H1 (cell line): ENCODE measurements around the gene MRTFA. TPM values are rescaled to one million over a fixed set of nuclear protein-coding genes. Genes with fewer than 3 reads are reported as not detected.

Experiments used
- CTCF ChIA-PET: fragments of 300-600 bp; sonication (Branson Sonifier 250); formaldehyde crosslinking; loops from one replicate; lab custom pipeline; 2021; ENCODE audit not compliant: partially characterized antibody; lab: Charles Lee
- POLR2A ChIA-PET: fragments of 300-600 bp; sonication (Branson Sonifier 250); formaldehyde crosslinking; loops from one replicate; lab custom pipeline; 2021; ENCODE audit warnings: inconsistent platforms; ENCODE audit not compliant: partially characterized antibody; lab: Charles Lee
- DNase-seq, 2 experiments: peaks; one replicate each; pipeline versions ENCODE4 v3.0.0 to v3.0.0-alpha.2; 2010 to 2022; ENCODE audit warnings: low spot score in 2 of 2, low read depth in 1 of 2, mixed read lengths in 1 of 2
- FAIRE-seq: peaks from 2 replicates; lab custom pipeline; 2011; peaks lifted over from hg19 to GRCh38; lab: Jason Lieb, UNC
- H2AFZ ChIP-seq: 2 replicates; pipeline ENCODE4 v1.8.1; 2012; ENCODE audit warnings: low read length, inconsistent platforms
- H2AK5ac ChIP-seq: 2 replicates; pipeline ENCODE4 v1.6.1; 2013; ENCODE audit warnings: low read depth, low read length
- H2BK120ac ChIP-seq: replicated peaks from 2 replicates; pipeline ENCODE3; 2013; ENCODE audit warnings: low read depth, low read length, inconsistent platforms
- H2BK12ac ChIP-seq: 2 replicates; pipeline ENCODE4 v1.6.1; 2013; ENCODE audit warnings: low read depth, low read length
- H2BK15ac ChIP-seq: 2 replicates; pipeline ENCODE4 v1.6.1; 2013; ENCODE audit warnings: low read length
- H2BK20ac ChIP-seq: 2 replicates; pipeline ENCODE4 v1.6.1; 2013; ENCODE audit warnings: low read length
- H2BK5ac ChIP-seq: 2 replicates; pipeline ENCODE4 v1.6.1; 2013; ENCODE audit warnings: low read depth, low read length
- H3K14ac ChIP-seq: 2 replicates; pipeline ENCODE4 v1.6.1; 2013; ENCODE audit warnings: inconsistent platforms; ENCODE audit not compliant: insufficient read length
- H3K18ac ChIP-seq: 2 replicates; pipeline ENCODE4 v1.6.1; 2013; ENCODE audit warnings: low read length; ENCODE audit errors: extremely low read depth
- H3K23ac ChIP-seq: 2 replicates; pipeline ENCODE4 v1.6.1; 2013; ENCODE audit warnings: inconsistent platforms; ENCODE audit not compliant: insufficient read length
- H3K23me2 ChIP-seq: 2 replicates; pipeline ENCODE4 v1.6.1; 2013; ENCODE audit warnings: low read depth, low read length
- H3K27ac ChIP-seq: 2 replicates; pipeline ENCODE4 v1.6.1; 2011; ENCODE audit warnings: low read depth, low read length, inconsistent platforms
- H3K27me3 ChIP-seq, 4 experiments: replicated peaks in 1 of 4; 1 replicate in 1 of 4; 2 replicates in 3 of 4; pipeline versions ENCODE4 v1.6.1 to v1.8.1; 2011 to 2013; ENCODE audit warnings: low read length in 3 of 4, mild to moderate bottlenecking in 3 of 4, inconsistent platforms in 2 of 4, mixed read lengths in 2 of 4, moderate library complexity in 1 of 4; ENCODE audit not compliant: control insufficient read depth in 3 of 4, insufficient read depth in 3 of 4; ENCODE audit errors: extremely low read depth in 1 of 4
- H3K36me3 ChIP-seq, 4 experiments: 2 replicates each; pipeline versions ENCODE4 v1.6.1 to v1.8.1; 2011 to 2013; ENCODE audit warnings: mild to moderate bottlenecking in 4 of 4, low read length in 3 of 4, moderate library complexity in 2 of 4, control low read depth in 1 of 4, inconsistent platforms in 1 of 4; ENCODE audit not compliant: insufficient read depth in 4 of 4, control insufficient read depth in 2 of 4
- H3K4ac ChIP-seq: replicated peaks from 2 replicates; pipeline ENCODE3; 2013; ENCODE audit warnings: low read length, low read depth, mixed read lengths, inconsistent platforms; ENCODE audit not compliant: insufficient read length
- H3K4me1 ChIP-seq, 4 experiments: replicated peaks in 1 of 4; 1 replicate in 1 of 4; 2 replicates in 3 of 4; pipeline versions ENCODE4 v1.6.1 to v1.8.1; 2011 to 2013; ENCODE audit warnings: low read length in 3 of 4, inconsistent platforms in 2 of 4, mixed read lengths in 1 of 4; ENCODE audit not compliant: insufficient read depth in 4 of 4, control insufficient read depth in 3 of 4
- H3K4me2 ChIP-seq, 2 experiments: 2 replicates each; pipeline versions ENCODE4 v1.6.1 to v1.8.1; 2011 to 2013; ENCODE audit warnings: low read depth in 2 of 2, low read length in 2 of 2, control low read depth in 1 of 2, inconsistent platforms in 1 of 2, mild to moderate bottlenecking in 1 of 2; ENCODE audit not compliant: insufficient read depth in 1 of 2
- H3K4me3 ChIP-seq, 4 experiments: fragments of 200-600, 300-600 bp in 1 of 4; sonication (generic), shearing (Covaris generic), sonication (Bioruptor Twin) in 1 of 4; 2 replicates each; pipeline versions ENCODE4 v1.5.1 to v1.8.1; 2011 to 2016; ENCODE audit warnings: low read length in 4 of 4, low read depth in 3 of 4, control low read depth in 2 of 4, inconsistent platforms in 2 of 4, mild to moderate bottlenecking in 2 of 4, mixed read lengths in 1 of 4, moderate library complexity in 1 of 4; ENCODE audit not compliant: insufficient read depth in 2 of 4; ENCODE audit errors: extremely low read depth in 1 of 4
- H3K56ac ChIP-seq: replicated peaks from 2 replicates; pipeline ENCODE3; 2013; ENCODE audit warnings: low read depth, mild to moderate bottlenecking, mixed read lengths, low read length, inconsistent platforms; ENCODE audit not compliant: insufficient read length
- H3K79me1 ChIP-seq: 2 replicates; pipeline ENCODE4 v1.6.1; 2013; ENCODE audit warnings: low read depth, low read length, control low read depth
- H3K79me2 ChIP-seq, 2 experiments: 2 replicates each; pipeline versions ENCODE4 v1.6.1 to v1.8.1; 2012 to 2013; ENCODE audit warnings: low read length in 2 of 2, mild to moderate bottlenecking in 2 of 2, inconsistent platforms in 1 of 2; ENCODE audit not compliant: insufficient read depth in 2 of 2, control insufficient read depth in 1 of 2
- H3K9ac ChIP-seq, 4 experiments: replicated peaks in 1 of 4; 1 replicate in 1 of 4; 2 replicates in 3 of 4; pipeline versions ENCODE4 v1.6.1 to v1.8.1; 2011 to 2013; ENCODE audit warnings: low read depth in 3 of 4, low read length in 3 of 4, control low read depth in 2 of 4, mild to moderate bottlenecking in 2 of 4, moderate library complexity in 2 of 4, inconsistent platforms in 1 of 4; ENCODE audit errors: extremely low read depth in 1 of 4
- H3K9me3 ChIP-seq, 2 experiments: 2 replicates each; pipeline versions ENCODE4 v1.6.1 to v1.8.1; 2012 to 2013; ENCODE audit warnings: mild to moderate bottlenecking in 2 of 2, moderate library complexity in 2 of 2, control low read depth in 1 of 2, inconsistent platforms in 1 of 2, low read depth in 1 of 2, low read length in 1 of 2, mixed read lengths in 1 of 2; ENCODE audit not compliant: insufficient read depth in 2 of 2
- H4K20me1 ChIP-seq, 2 experiments: replicated peaks in 1 of 2; 2 replicates each; pipeline versions ENCODE3 to v1.8.1; 2011 to 2013; ENCODE audit warnings: inconsistent platforms in 2 of 2, low read length in 2 of 2, mild to moderate bottlenecking in 1 of 2; ENCODE audit not compliant: insufficient read depth in 2 of 2, control insufficient read depth in 1 of 2
- H4K5ac ChIP-seq: 2 replicates; pipeline ENCODE4 v1.6.1; 2013; ENCODE audit warnings: low read length, low read depth, mixed read lengths, inconsistent platforms; ENCODE audit not compliant: insufficient read length
- H4K8ac ChIP-seq: 2 replicates; pipeline ENCODE4 v1.8.0; 2013; ENCODE audit warnings: mild to moderate bottlenecking, moderate library complexity, low read length, inconsistent platforms; ENCODE audit not compliant: insufficient read depth; ENCODE audit errors: extremely low read depth
- H4K91ac ChIP-seq: replicated peaks from 2 replicates; pipeline ENCODE3; 2013; ENCODE audit warnings: low read length, mixed read lengths, inconsistent platforms; ENCODE audit not compliant: insufficient read length
- CBX8 ChIP-seq: fragments of 300-800, 300-1000 bp; sonication (generic); IDR thresholded peaks from 2 replicates; pipeline ENCODE4 v1.7.1; 2016; ENCODE audit warnings: low read depth, low read length, borderline replicate concordance
- FOSL1 ChIP-seq: IDR thresholded peaks from 2 replicates; pipeline ENCODE4 v1.6.1; 2011; ENCODE audit warnings: mild to moderate bottlenecking, low read depth, low read length, moderate library complexity; ENCODE audit not compliant: insufficient read depth
- GTF2F1 ChIP-seq: IDR thresholded peaks from 2 replicates; pipeline ENCODE4 v1.6.1; 2012; ENCODE audit warnings: low read depth, low read length, improper control_type of control experiment, borderline replicate concordance
- NRF1 ChIP-seq: IDR thresholded peaks from 2 replicates; pipeline ENCODE4 v1.6.1; 2011; ENCODE audit warnings: mild to moderate bottlenecking, low read depth, low read length, improper control_type of control experiment
- RAD21 ChIP-seq, 2 experiments: IDR thresholded peaks in 1 of 2; conservative IDR thresholded peaks in 1 of 2; 2 replicates each; pipeline ENCODE4 v1.6.1; 2011; ENCODE audit warnings: low read depth in 2 of 2, low read length in 2 of 2, improper control_type of control experiment in 1 of 2, inconsistent platforms in 1 of 2, mild to moderate bottlenecking in 1 of 2, moderate library complexity in 1 of 2
- SP2 ChIP-seq: IDR thresholded peaks from 2 replicates; pipeline ENCODE4 v1.6.1; 2012; ENCODE audit warnings: mild to moderate bottlenecking, low read length, inconsistent platforms
- SP4 ChIP-seq: IDR thresholded peaks from 2 replicates; pipeline ENCODE4 v1.6.1; 2012; ENCODE audit warnings: low read length, inconsistent platforms
- WGBS, 2 experiments: shearing (Covaris generic) in 1 of 2; methylation state at CpG; one replicate each; pipeline versions ENCODE4 v1.1.6 to v1.1.7; 2013 to 2015; ENCODE audit warnings: low lambda C conversion rate in 2 of 2, mixed read lengths in 2 of 2, inconsistent platforms in 1 of 2, low coverage in 1 of 2, missing lambda C conversion rate in 1 of 2; ENCODE audit not compliant: insufficient replicate concordance in 2 of 2, insufficient coverage in 1 of 2, insufficient read length in 1 of 2; ENCODE audit errors: extremely low coverage in 1 of 2, missing lambda C conversion rate in 1 of 2; 5-methylcytosine and 5-hydroxymethylcytosine counted together
- polyA plus RNA-seq, 7 experiments: library from polyadenylated mRNA; depleted of rRNA in 3 of 7; stranded (reverse) in 5 of 7; unstranded in 2 of 7; fragments of >200 nt in 5 of 7; fragments of 200-250 nt in 2 of 7; gene quantifications; 1 replicate in 5 of 7; 2 replicates in 1 of 7; 4 replicates in 1 of 7; pipeline versions ENCODE4 v1.2.1 to v1.2.3, GENCODE V29; 2011 to 2013; ENCODE audit warnings: missing spikeins in 2 of 7, mixed read lengths in 2 of 7
- total RNA-seq: library from RNA; stranded (reverse); fragmentation: NEBNext Ultra II Directional; extraction: Animal tissue kit (Norgen Biotek cat#: 25700); gene quantifications from 2 replicates; pipeline ENCODE4 v1.2.1, GENCODE V29; 2021

Gene MRTFA
- total and polyA plus RNA-seq, 2 of the 8 experiments (the other 6 are each of a cell fraction or from before 2014, with no cell fraction given): 5.4 to 37.9 TPM

DNA sequence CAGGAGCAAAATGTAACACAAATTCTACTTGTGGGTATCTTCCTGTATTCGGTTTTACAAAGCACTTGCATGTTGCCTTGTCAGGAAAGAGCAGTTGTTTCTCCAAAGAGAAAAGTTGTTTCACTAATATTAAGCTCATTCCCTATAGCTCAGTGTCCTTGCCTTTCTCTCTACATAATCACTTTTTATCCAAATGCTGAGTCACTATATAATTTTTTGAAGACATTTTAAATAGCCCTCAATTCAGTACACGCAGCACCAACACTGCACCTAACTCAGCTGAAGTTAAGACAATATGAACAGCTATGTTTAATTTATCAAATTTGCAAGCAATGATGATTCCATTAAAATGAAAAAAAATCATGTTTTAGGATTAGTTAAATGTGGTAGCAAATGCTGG lies 14.5 kb upstream of the MRTFA start:
- Histone ChIP-seq H3K4me1 (peaks cover 0 to 5% (median 2%) of the 10 kb centered on the region in 4 experiments; a peak in 3 of 7 replicates), H3K23me2 (no peaks in the 10 kb centered on the region), H2BK12ac (no peak overlapping the region), H2BK15ac (no peak overlapping the region), H3K27me3 (no peaks in the 10 kb centered on the region), H2BK5ac (no peak overlapping the region), H4K8ac (no peak overlapping the region), H3K4ac (no peak overlapping the region), H3K27ac (no peak overlapping the region), H3K4me2 (no peak overlapping the region), H2AK5ac (no peak overlapping the region), H3K9ac (no peak overlapping the region), H4K5ac (no peak overlapping the region), H3K14ac (no peak overlapping the region), H3K56ac (no peak overlapping the region), H3K79me1 (no peaks in the 10 kb centered on the region), H2AFZ (no peak overlapping the region), H2BK120ac (no peak overlapping the region), H2BK20ac (no peak overlapping the region), H3K23ac (no peak overlapping the region), H4K20me1 (no peaks in the 10 kb centered on the region), H3K79me2 (no peaks in the 10 kb centered on the region), H3K36me3 (no peaks in the 10 kb centered on the region), H4K91ac (no peak overlapping the region), H3K18ac (no peak overlapping the region), H3K9me3 (no peaks in the 10 kb centered on the region), H3K4me3 (no peak overlapping the region)
- DNase-seq (no peak), FAIRE-seq (no peak)
- POLR2A ChIA-PET: no interaction called here
- CTCF ChIA-PET: interaction anchor here (0.6 to 4.1 kb wide), 5 partner anchors 109 to 248 kb away, joined by 3 to 23 read pairs (median 5); no protein-coding TSS in a partner anchor
- TF ChIP-seq SP4 (no peak), SP2 (no peak), NRF1 (no peak), CBX8 (no peak), FOSL1 (no peak), GTF2F1 (no peak), RAD21 (IDR thresholded peaks at IDR 0.05 in 1 of 2, conservative IDR thresholded peaks at IDR 0.05 in 1 of 2; ENCODE audit: low read depth in 2 of 2, low read length in 2 of 2) (no peak)
- WGBS, 2 experiments: 92% methylated on average over 2 of the region's 2 CpGs; no CpG with 5 or more reads in 1 of the 2 experiments
